GM12873 (cell line): ENCODE measurements around the gene ESPL1.

Experiments used
- TF ChIP-seq, protein P1 (sequence below): IDR thresholded peaks from 2 replicates; pipeline ENCODE4 v1.5.1; 2012; ENCODE audit warnings: low read depth, mild to moderate bottlenecking, moderate library complexity, low read length, control low read depth; ENCODE audit not compliant: insufficient read depth; ENCODE audit errors: missing control alignments

Gene ESPL1

DNA sequence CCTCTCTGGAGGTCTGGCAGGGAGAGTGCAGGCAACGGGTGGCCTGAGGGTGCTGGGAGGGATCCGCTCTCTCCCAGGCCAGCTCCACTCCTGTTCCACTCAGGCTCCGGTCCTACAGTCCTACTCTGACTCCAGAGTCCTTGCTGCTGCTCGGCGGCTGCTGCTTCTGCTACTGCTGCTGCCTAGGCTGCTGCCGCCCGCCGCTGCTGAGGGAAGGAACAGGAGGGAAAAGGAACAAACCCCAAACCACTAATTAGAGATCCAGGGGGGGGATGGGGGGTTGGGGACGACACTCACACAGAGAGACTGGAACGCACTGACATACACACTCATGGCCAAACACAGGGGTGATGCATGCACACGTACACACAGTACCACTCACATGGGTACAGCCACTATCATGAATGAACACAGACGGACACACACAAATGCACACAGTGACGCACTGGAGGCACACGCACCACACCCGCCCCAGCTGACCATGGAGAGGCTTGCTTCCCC, 68.1 kb downstream of the ESPL1 start, which contains the start of gene SP7:
Gene SP7, minus strand, starts transcription at position 174 of the 501 bp plus-strand sequence. CDS start 708 bp downstream, outside the sequence.
- TF ChIP-seq, protein P1, sequence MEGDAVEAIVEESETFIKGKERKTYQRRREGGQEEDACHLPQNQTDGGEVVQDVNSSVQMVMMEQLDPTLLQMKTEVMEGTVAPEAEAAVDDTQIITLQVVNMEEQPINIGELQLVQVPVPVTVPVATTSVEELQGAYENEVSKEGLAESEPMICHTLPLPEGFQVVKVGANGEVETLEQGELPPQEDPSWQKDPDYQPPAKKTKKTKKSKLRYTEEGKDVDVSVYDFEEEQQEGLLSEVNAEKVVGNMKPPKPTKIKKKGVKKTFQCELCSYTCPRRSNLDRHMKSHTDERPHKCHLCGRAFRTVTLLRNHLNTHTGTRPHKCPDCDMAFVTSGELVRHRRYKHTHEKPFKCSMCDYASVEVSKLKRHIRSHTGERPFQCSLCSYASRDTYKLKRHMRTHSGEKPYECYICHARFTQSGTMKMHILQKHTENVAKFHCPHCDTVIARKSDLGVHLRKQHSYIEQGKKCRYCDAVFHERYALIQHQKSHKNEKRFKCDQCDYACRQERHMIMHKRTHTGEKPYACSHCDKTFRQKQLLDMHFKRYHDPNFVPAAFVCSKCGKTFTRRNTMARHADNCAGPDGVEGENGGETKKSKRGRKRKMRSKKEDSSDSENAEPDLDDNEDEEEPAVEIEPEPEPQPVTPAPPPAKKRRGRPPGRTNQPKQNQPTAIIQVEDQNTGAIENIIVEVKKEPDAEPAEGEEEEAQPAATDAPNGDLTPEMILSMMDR: no peak

DNA sequence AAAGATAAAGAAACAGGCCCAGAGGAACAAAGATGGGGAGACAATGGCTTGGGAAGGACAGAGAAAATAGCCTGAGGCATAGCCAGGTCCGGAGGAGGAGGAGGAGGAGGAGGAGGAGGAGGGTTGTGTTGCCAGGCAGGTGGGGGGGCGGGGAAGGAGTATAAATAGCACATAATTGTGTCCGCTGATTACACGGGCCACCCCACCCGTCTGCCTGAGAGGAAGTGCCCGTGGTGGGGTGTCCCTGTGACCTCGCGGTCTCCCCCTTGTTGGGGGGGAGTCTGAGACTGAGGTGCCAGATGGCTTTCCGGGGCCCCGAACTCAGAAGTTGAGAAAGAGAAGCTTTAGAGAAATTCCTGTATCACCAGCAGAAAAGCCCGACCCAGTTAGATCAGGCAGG, 69.9 kb downstream of the ESPL1 start:
- TF ChIP-seq, protein P1: no peak

DNA sequence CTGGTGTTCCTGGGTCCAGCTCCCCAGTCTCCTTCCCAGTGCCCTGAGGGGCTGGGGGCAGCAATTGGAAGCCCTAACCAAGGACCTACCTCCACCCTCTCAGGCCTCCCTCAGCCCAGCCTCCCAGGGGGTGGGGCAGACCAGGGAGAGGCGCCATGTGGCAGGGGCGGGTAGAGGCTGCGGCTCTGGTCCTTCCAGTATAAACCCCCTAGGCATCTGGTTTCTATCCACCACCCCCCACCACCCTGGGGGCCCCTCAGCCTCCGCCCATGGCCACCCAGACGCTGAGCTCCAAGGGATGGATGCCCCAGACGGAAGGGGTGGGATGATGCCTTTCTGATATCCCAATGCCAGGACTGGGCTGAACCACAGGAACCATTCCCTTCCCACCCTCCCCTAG, 70.8 kb downstream of the ESPL1 start:
- TF ChIP-seq, protein P1: no peak

DNA sequence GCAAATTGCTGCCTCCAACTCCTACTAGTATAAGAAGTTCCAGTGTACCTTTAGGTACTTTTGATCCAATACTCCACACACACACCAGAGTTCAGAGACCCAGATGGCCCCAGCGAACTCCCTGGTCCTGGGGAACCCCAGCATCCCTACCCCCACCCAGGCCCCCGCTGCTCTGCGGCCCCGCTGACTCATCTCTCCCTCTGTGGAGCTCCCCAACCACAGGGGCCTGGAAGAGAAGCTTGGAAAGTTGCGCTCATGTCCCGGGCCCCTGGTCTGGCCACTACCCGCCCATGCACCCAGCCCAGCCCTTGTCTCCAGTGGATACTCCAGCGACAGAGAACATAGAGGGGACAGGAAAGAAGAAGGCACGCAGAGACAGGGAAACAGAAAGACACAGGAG, 72.3 kb downstream of the ESPL1 start:
- TF ChIP-seq, protein P1: no peak
